WTC11 (cell line): ENCODE data around the gene UVRAG. TPM values are rescaled to one million over a fixed set of nuclear protein-coding genes. Genes with fewer than 3 reads are reported as not detected.

Experiments used
- ATAC-seq: fragments of 200-7000 bp; cut with Tn5 transposase; 2 replicates; pipeline ENCODE4 v1.10.0; 2021; ENCODE audit warnings: mild to moderate bottlenecking, moderate library complexity
- CTCF ChIA-PET: fragments of 300-600 bp; sonication (Branson Sonifier 250); formaldehyde crosslinking; loops from one replicate; lab custom pipeline; 2021; ENCODE audit warnings: antibody characterized with exemption; lab: Charles Lee
- POLR2A ChIA-PET: fragments of 350-600 bp; sonication (Branson Sonifier 250); formaldehyde crosslinking; loops from one replicate; lab custom pipeline; 2021; ENCODE audit warnings: antibody characterized with exemption; lab: Charles Lee
- DNase-seq: peaks from one replicate; pipeline ENCODE4 v3.0.0; 2021; ENCODE audit warnings: low spot score
- H3K27ac Mint-ChIP-seq: 2 replicates; pipeline ENCODE4 v1.8.0; 2021; ENCODE audit warnings: mixed read lengths
- H3K27me3 Mint-ChIP-seq: 2 replicates; pipeline ENCODE4 v1.8.0; 2021; ENCODE audit warnings: low read depth, mild to moderate bottlenecking, moderate library complexity, mixed read lengths
- H3K36me3 Mint-ChIP-seq: 2 replicates; pipeline ENCODE4 v1.8.0; 2021; ENCODE audit warnings: mixed read lengths
- H3K4me1 Mint-ChIP-seq: 2 replicates; pipeline ENCODE4 v1.8.0; 2022; ENCODE audit warnings: mixed read lengths
- H3K4me3 Mint-ChIP-seq: 2 replicates; pipeline ENCODE4 v1.8.0; 2021; ENCODE audit warnings: mild to moderate bottlenecking, moderate library complexity, mixed read lengths
- H3K9me3 Mint-ChIP-seq: 2 replicates; pipeline ENCODE4 v1.8.0; 2021; ENCODE audit warnings: mixed read lengths
- ETV6 ChIP-seq: sonication (generic); formaldehyde crosslinking; IDR thresholded peaks from 2 replicates; pipeline ENCODE4 v1.8.1; 2022; ENCODE audit warnings: mild to moderate bottlenecking, missing genetic modification reagents
- GTF2I ChIP-seq: fragments of 250-450 bp; sonication (Bioruptor Pico); conservative IDR thresholded peaks from 2 replicates; pipeline ENCODE4 v1.4.0; 2021; ENCODE audit warnings: mild to moderate bottlenecking
- JAZF1 ChIP-seq: fragments of 250-450 bp; sonication (Bioruptor Pico); IDR thresholded peaks from 2 replicates; pipeline ENCODE4 v1.9.0; 2021; ENCODE audit warnings: moderate library complexity, mild to moderate bottlenecking, inconsistent platforms
- MXD4 ChIP-seq: fragments of 250-450 bp; sonication (Bioruptor Pico); IDR thresholded peaks from 2 replicates; pipeline ENCODE4 v1.8.0; 2021; ENCODE audit warnings: mild to moderate bottlenecking, moderate library complexity, borderline replicate concordance
- NFATC4 ChIP-seq: fragments of 250-450 bp; sonication (Bioruptor Pico); IDR thresholded peaks from 2 replicates; pipeline ENCODE4 v1.9.0; 2021; ENCODE audit warnings: mild to moderate bottlenecking
- SP1 ChIP-seq: sonication (generic); formaldehyde crosslinking; conservative IDR thresholded peaks from 2 replicates; pipeline ENCODE4 v1.8.1; 2022; ENCODE audit warnings: missing genetic modification reagents
- ZNF121 ChIP-seq: sonication (generic); formaldehyde crosslinking; IDR thresholded peaks from 2 replicates; pipeline ENCODE4 v1.8.0; 2023; ENCODE audit warnings: missing genetic modification reagents
- ZNF232 ChIP-seq: sonication (generic); formaldehyde crosslinking; IDR thresholded peaks from 2 replicates; pipeline ENCODE4 v1.8.0; 2022; ENCODE audit warnings: mild to moderate bottlenecking, missing genetic modification reagents
- total RNA-seq: library from RNA; stranded (reverse); gene quantifications from 3 replicates; pipeline ENCODE4 v1.2.3, GENCODE V29; 2021
- TF ChIP-seq, protein P1 (sequence below): fragments of 250-450 bp; sonication (Bioruptor Pico); IDR thresholded peaks from 2 replicates; pipeline ENCODE4 v1.9.0; 2021; ENCODE audit warnings: mild to moderate bottlenecking
- TF ChIP-seq, protein P2 (sequence below): sonication (generic); formaldehyde crosslinking; IDR thresholded peaks from 2 replicates; pipeline ENCODE4 v1.8.1; 2022; ENCODE audit warnings: mild to moderate bottlenecking, missing genetic modification reagents, moderate library complexity, borderline replicate concordance
- TF ChIP-seq, protein P3 (sequence below): sonication (generic); formaldehyde crosslinking; IDR thresholded peaks from 2 replicates; pipeline ENCODE4 v1.8.1; 2022; ENCODE audit warnings: mild to moderate bottlenecking, moderate library complexity, missing genetic modification reagents
- TF ChIP-seq, protein P4 (sequence below): fragments of 250-450 bp; sonication (Bioruptor Pico); IDR thresholded peaks from 2 replicates; pipeline ENCODE4 v1.9.0; 2021; ENCODE audit warnings: mild to moderate bottlenecking, borderline replicate concordance

The UVRAG gene
- total RNA-seq, 1 experiment from 2014 or later: 14.5 TPM

DNA sequence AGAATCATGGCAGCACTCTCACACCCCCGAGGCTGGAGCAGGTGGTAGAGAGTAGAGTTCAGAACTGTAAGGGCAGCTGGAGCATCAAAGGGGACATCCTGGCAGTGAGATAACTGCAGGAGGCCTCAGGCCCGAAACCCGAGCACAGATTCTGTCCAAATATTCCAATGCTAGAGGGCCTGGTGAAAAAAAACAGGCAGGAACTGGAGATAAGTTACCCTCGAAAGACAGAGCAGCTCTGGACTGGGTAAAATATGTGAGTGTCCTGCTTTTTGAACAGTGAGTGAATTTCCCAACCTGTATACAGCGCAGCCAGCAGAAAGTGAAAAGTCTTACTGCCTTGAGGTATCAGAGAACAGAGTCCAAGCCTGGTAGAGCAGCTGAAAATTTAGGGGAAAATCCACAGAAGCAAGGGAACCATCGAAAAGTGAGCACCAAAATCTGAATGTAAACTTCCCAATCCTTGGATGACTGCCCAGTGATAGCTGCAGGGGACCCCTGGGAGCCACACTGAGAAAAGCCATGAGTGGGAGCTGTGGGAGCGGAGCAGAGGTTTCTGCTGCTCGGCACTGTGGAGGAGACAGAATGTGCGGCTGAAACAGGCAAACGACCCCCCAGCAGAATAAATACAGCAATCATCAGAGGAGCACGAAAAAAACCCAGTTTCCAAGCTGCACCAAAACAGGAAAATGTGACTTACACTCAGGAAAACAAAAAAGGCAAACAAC is 340.7 kb downstream of the UVRAG start:
- H3K4me3 Mint-ChIP-seq: no peak overlapping the region
- peaks cover 22% of the 10 kb centered on the region for H3K27me3 Mint-ChIP-seq
- POLR2A ChIA-PET: no interaction called here

DNA sequence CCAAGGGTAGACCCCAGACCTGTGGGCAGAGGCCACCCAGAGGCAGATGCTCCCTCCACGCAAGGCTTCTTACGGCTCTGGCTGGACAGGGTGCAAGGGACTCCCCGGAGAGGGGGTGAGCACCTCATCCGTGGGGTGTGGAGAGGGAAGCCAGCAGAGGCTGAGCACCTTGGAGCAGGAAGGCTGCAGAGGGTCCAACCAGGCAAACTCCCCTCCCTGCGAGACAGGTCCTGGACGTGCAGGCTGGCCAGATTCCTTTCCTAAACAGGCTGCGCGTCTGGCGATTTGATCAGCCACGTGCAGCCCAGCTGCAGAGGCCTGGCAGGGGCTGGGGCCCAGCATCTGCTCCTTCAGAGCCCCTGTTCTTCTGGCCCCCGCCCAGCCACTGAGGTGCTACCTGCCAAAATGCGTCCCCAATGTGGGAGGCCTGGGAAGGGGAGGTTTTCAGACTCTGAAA is 342.0 kb downstream of the UVRAG start:
- TF ChIP-seq, protein P1, sequence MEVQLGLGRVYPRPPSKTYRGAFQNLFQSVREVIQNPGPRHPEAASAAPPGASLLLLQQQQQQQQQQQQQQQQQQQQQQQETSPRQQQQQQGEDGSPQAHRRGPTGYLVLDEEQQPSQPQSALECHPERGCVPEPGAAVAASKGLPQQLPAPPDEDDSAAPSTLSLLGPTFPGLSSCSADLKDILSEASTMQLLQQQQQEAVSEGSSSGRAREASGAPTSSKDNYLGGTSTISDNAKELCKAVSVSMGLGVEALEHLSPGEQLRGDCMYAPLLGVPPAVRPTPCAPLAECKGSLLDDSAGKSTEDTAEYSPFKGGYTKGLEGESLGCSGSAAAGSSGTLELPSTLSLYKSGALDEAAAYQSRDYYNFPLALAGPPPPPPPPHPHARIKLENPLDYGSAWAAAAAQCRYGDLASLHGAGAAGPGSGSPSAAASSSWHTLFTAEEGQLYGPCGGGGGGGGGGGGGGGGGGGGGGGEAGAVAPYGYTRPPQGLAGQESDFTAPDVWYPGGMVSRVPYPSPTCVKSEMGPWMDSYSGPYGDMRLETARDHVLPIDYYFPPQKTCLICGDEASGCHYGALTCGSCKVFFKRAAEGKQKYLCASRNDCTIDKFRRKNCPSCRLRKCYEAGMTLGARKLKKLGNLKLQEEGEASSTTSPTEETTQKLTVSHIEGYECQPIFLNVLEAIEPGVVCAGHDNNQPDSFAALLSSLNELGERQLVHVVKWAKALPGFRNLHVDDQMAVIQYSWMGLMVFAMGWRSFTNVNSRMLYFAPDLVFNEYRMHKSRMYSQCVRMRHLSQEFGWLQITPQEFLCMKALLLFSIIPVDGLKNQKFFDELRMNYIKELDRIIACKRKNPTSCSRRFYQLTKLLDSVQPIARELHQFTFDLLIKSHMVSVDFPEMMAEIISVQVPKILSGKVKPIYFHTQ (CRISPR knock-in tag): no peak
- TF ChIP-seq, protein P2, sequence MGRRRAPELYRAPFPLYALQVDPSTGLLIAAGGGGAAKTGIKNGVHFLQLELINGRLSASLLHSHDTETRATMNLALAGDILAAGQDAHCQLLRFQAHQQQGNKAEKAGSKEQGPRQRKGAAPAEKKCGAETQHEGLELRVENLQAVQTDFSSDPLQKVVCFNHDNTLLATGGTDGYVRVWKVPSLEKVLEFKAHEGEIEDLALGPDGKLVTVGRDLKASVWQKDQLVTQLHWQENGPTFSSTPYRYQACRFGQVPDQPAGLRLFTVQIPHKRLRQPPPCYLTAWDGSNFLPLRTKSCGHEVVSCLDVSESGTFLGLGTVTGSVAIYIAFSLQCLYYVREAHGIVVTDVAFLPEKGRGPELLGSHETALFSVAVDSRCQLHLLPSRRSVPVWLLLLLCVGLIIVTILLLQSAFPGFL: no peak
- TF ChIP-seq JAZF1 (CRISPR knock-in tag): no peak
- TF ChIP-seq NFATC4 (CRISPR knock-in tag): no peak
- TF ChIP-seq, protein P3, sequence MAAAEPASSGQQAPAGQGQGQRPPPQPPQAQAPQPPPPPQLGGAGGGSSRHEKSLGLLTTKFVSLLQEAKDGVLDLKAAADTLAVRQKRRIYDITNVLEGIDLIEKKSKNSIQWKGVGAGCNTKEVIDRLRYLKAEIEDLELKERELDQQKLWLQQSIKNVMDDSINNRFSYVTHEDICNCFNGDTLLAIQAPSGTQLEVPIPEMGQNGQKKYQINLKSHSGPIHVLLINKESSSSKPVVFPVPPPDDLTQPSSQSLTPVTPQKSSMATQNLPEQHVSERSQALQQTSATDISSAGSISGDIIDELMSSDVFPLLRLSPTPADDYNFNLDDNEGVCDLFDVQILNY (CRISPR knock-in tag): no peak
- TF ChIP-seq SP1 (CRISPR knock-in tag): no peak
- no peak for TF ChIP-seq MXD4 (CRISPR knock-in tag)
- no peak for TF ChIP-seq GTF2I (CRISPR knock-in tag)
- TF ChIP-seq, all 79 proteins: peak for 0
- no peak for ATAC-seq
- no peak overlapping the region for H3K27ac Mint-ChIP-seq
- no peak overlapping the region for H3K4me3 Mint-ChIP-seq
- ChIA-PET CTCF (no interaction called here), POLR2A (interaction anchor here (0.6 kb wide), 1 partner anchor 57 kb away, joined by 3 read pairs; no protein-coding TSS in a partner anchor)
- no peak for DNase-seq
- H3K27me3 Mint-ChIP-seq: peaks cover 12% of the 10 kb centered on the region
- no peaks in the 10 kb centered on the region for H3K36me3 Mint-ChIP-seq
- H3K9me3 Mint-ChIP-seq: no peaks in the 10 kb centered on the region
- H3K4me1 Mint-ChIP-seq: peaks cover 11% of the 10 kb centered on the region

More for the DNA sequence above, 340.7 kb downstream of the UVRAG start:
- Mint-ChIP-seq H3K4me1 (peaks cover 13% of the 10 kb centered on the region), H3K9me3 (no peaks in the 10 kb centered on the region), H3K27ac (no peak overlapping the region), H3K36me3 (no peaks in the 10 kb centered on the region)
- CTCF ChIA-PET: interaction anchor here (0.7 kb wide), 1 partner anchor 273 kb away, joined by 3 read pairs; no protein-coding TSS in a partner anchor
- DNase-seq (no peak), ATAC-seq (no peak)
- TF ChIP-seq ETV6 (CRISPR knock-in tag) (no peak), NFATC4 (CRISPR knock-in tag) (no peak), ZNF232 (CRISPR knock-in tag) (no peak), ZNF121 (CRISPR knock-in tag) (no peak)
- TF ChIP-seq, protein P4, sequence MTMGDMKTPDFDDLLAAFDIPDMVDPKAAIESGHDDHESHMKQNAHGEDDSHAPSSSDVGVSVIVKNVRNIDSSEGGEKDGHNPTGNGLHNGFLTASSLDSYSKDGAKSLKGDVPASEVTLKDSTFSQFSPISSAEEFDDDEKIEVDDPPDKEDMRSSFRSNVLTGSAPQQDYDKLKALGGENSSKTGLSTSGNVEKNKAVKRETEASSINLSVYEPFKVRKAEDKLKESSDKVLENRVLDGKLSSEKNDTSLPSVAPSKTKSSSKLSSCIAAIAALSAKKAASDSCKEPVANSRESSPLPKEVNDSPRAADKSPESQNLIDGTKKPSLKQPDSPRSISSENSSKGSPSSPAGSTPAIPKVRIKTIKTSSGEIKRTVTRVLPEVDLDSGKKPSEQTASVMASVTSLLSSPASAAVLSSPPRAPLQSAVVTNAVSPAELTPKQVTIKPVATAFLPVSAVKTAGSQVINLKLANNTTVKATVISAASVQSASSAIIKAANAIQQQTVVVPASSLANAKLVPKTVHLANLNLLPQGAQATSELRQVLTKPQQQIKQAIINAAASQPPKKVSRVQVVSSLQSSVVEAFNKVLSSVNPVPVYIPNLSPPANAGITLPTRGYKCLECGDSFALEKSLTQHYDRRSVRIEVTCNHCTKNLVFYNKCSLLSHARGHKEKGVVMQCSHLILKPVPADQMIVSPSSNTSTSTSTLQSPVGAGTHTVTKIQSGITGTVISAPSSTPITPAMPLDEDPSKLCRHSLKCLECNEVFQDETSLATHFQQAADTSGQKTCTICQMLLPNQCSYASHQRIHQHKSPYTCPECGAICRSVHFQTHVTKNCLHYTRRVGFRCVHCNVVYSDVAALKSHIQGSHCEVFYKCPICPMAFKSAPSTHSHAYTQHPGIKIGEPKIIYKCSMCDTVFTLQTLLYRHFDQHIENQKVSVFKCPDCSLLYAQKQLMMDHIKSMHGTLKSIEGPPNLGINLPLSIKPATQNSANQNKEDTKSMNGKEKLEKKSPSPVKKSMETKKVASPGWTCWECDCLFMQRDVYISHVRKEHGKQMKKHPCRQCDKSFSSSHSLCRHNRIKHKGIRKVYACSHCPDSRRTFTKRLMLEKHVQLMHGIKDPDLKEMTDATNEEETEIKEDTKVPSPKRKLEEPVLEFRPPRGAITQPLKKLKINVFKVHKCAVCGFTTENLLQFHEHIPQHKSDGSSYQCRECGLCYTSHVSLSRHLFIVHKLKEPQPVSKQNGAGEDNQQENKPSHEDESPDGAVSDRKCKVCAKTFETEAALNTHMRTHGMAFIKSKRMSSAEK (CRISPR knock-in tag): no peak
